ENCODE data around the gene GPBP1L1.

GRCh38 chr1:45721207-45721606, 34.9 kb upstream of the GPBP1L1 start:
- TF ChIP-seq CTCF (CRISPR knock-in tag; IDR thresholded peaks at IDR 0.05) (no peak), RARG (CRISPR knock-in tag; IDR thresholded peaks at IDR 0.05; ENCODE audit: low read depth) (no peak), POLR2A (IDR thresholded peaks at IDR 0.05; ENCODE audit: insufficient read depth in 1 of 2, low read depth in 2 of 2, low read length in 2 of 2) (no peak), PHF20 (CRISPR knock-in tag; IDR thresholded peaks at IDR 0.05) (no peak), HOXA7 (CRISPR knock-in tag; IDR thresholded peaks at IDR 0.05) (no peak), U2AF1 (optimal IDR thresholded peaks at IDR 0.05; ENCODE audit: low read depth, low read length) (no peak), GFI1 (CRISPR knock-in tag; IDR thresholded peaks at IDR 0.05; ENCODE audit: borderline replicate concordance) (no peak), HNF4G (IDR thresholded peaks at IDR 0.05; ENCODE audit: borderline replicate concordance, low read depth, low read length) (no peak), HNF4G (CRISPR knock-in tag; IDR thresholded peaks at IDR 0.05; ENCODE audit: borderline replicate concordance, low read depth) (no peak)
